HCT116 (cell line): Measurements from ENCODE around the gene CACNA1S. TPM values are rescaled to one million over a fixed set of nuclear protein-coding genes. Genes with fewer than 3 reads are reported as not detected.

ENCODE experiments used
- ATAC-seq: fragments of 200-7000 bp; cut with Tn5 transposase; 2 replicates; pipeline ENCODE4 v1.9.1; 2020; ENCODE audit warnings: mild to moderate bottlenecking, moderate library complexity
- BruUV-seq: library from RNA; stranded (reverse); fragments of 400-500 nt; replicated peaks from 2 replicates; lab custom pipeline; 2021; lab: Mats Ljungman, UMichigan
- CTCF ChIA-PET: fragments of 300-600 bp; sonication (Branson Sonifier 250); formaldehyde crosslinking; loops from one replicate; lab custom pipeline; 2021; ENCODE audit warnings: antibody characterized with exemption; lab: Charles Lee
- POLR2A ChIA-PET: fragments of 300-600, 350-600 bp; sonication (Branson Sonifier 250); formaldehyde crosslinking; loops from one replicate; lab custom pipeline; 2021; ENCODE audit warnings: antibody characterized with exemption; lab: Charles Lee
- RAD21 ChIA-PET, 2 experiments: fragments of 300-600 bp; sonication (Branson Sonifier 250); formaldehyde crosslinking; loops; one replicate each; lab custom pipeline; 2023; ENCODE audit warnings: low total read pairs in 2 of 2; ENCODE audit not compliant: uncharacterized antibody in 2 of 2, unreplicated experiment in 2 of 2, low non-redundant PET in 1 of 2; lab: Charles Lee
- DNase-seq: peaks from one replicate; pipeline ENCODE4 v3.0.0-alpha.2; 2010; ENCODE audit warnings: low read depth, low spot score
- H2AFZ ChIP-seq: fragments of 200-600 bp; shearing (Covaris generic), sonication (generic); 2 replicates; pipeline ENCODE4 v1.6.1; 2017; ENCODE audit warnings: low read depth, mixed run types, mixed read lengths, antibody characterized with exemption, low read length; ENCODE audit not compliant: poor library complexity, severe bottlenecking
- H3K27ac ChIP-seq: 2 replicates; pipeline ENCODE4 v1.5.1; 2012; ENCODE audit warnings: low read depth, low read length
- H3K27me3 ChIP-seq: fragments of 200-600 bp; sonication (generic); 2 replicates; pipeline ENCODE4 v1.6.1; 2016; ENCODE audit warnings: mixed run types, low read length, mixed read lengths; ENCODE audit not compliant: insufficient read depth
- H3K36me3 ChIP-seq, 2 experiments: fragments of 200-500 bp in 1 of 2; fragments of 200-600 bp in 1 of 2; sonication (Bioruptor generic) in 1 of 2; sonication (generic) in 1 of 2; 2 replicates each; pipeline versions ENCODE4 v1.5.1 to v1.6.1; 2014 to 2016; ENCODE audit warnings: low read length in 2 of 2, inconsistent platforms in 1 of 2, mixed read lengths in 1 of 2, mixed run types in 1 of 2; ENCODE audit not compliant: insufficient read depth in 2 of 2, control insufficient read depth in 1 of 2
- H3K4me1 ChIP-seq, 2 experiments: fragments of 200-600 bp in 1 of 2; sonication (generic) in 1 of 2; 2 replicates each; pipeline versions ENCODE4 v1.5.1 to v1.6.1; 2012 to 2017; ENCODE audit warnings: low read length in 2 of 2, inconsistent platforms in 1 of 2, mild to moderate bottlenecking in 1 of 2, mixed read lengths in 1 of 2, mixed run types in 1 of 2, moderate library complexity in 1 of 2; ENCODE audit not compliant: insufficient read depth in 2 of 2, control insufficient read depth in 1 of 2
- H3K4me2 ChIP-seq: fragments of 200-600 bp; sonication (generic); 2 replicates; pipeline ENCODE4 v1.6.1; 2017; ENCODE audit warnings: mixed run types, low read length, mixed read lengths
- H3K4me3 ChIP-seq, 2 experiments: fragments of 200-600 bp in 1 of 2; sonication (generic) in 1 of 2; replicated peaks in 1 of 2; 2 replicates each; pipeline ENCODE4 v1.5.1; 2011 to 2016; ENCODE audit warnings: low read length in 2 of 2, control low read depth in 1 of 2, low read depth in 1 of 2, mild to moderate bottlenecking in 1 of 2, mixed read lengths in 1 of 2, mixed run types in 1 of 2
- H3K79me2 ChIP-seq: fragments of 200-600 bp; sonication (generic); 2 replicates; pipeline ENCODE4 v1.6.1; 2017; ENCODE audit warnings: mild to moderate bottlenecking, mixed run types, low read length, moderate library complexity, mixed read lengths; ENCODE audit not compliant: insufficient read depth
- H3K9ac ChIP-seq: fragments of 200-600 bp; sonication (generic); 2 replicates; pipeline ENCODE4 v1.6.1; 2016; ENCODE audit warnings: low read length, mixed read lengths
- H3K9me2 ChIP-seq: fragments of 200-600 bp; sonication (generic), shearing (Covaris generic); 2 replicates; pipeline ENCODE4 v1.6.1; 2017; ENCODE audit warnings: mixed run types, mild to moderate bottlenecking, moderate library complexity; ENCODE audit not compliant: insufficient read depth
- H3K9me3 ChIP-seq, 2 experiments: fragments of 200-500 bp in 1 of 2; fragments of 200-600 bp in 1 of 2; sonication (Bioruptor generic) in 1 of 2; sonication (generic) in 1 of 2; 2 replicates each; pipeline ENCODE4 v1.6.1; 2014 to 2017; ENCODE audit warnings: low read length in 2 of 2, mixed read lengths in 2 of 2, inconsistent platforms in 1 of 2, low read depth in 1 of 2, mild to moderate bottlenecking in 1 of 2, mixed run types in 1 of 2, moderate library complexity in 1 of 2; ENCODE audit not compliant: control insufficient read depth in 1 of 2, insufficient read depth in 1 of 2
- H4K20me1 ChIP-seq: fragments of 200-600 bp; sonication (generic), shearing (Covaris generic); 2 replicates; pipeline ENCODE4 v1.6.1; 2017; ENCODE audit warnings: mixed run types, mild to moderate bottlenecking, moderate library complexity; ENCODE audit not compliant: insufficient read depth
- ATF3 ChIP-seq: IDR thresholded peaks from 2 replicates; pipeline ENCODE4 v1.6.1; 2012
- EGR1 ChIP-seq: IDR thresholded peaks from 2 replicates; pipeline ENCODE4 v1.6.1; 2012; ENCODE audit warnings: low read depth
- EZH2phosphoT487 ChIP-seq: fragments of 200-600 bp; IDR thresholded peaks from 2 replicates; pipeline ENCODE4 v1.6.1; 2018; ENCODE audit warnings: antibody characterized with exemption, borderline replicate concordance
- JUND ChIP-seq: IDR thresholded peaks from 2 replicates; pipeline ENCODE4 v1.6.1; 2012
- MAX ChIP-seq: IDR thresholded peaks from 2 replicates; pipeline ENCODE4 v1.6.1; 2012
- POLR2A ChIP-seq: IDR thresholded peaks from 2 replicates; pipeline ENCODE4 v1.7.0; 2011; ENCODE audit warnings: borderline replicate concordance; ENCODE audit not compliant: insufficient read depth, insufficient read length; ENCODE audit errors: extremely low read depth
- SP1 ChIP-seq: IDR thresholded peaks from 2 replicates; pipeline ENCODE4 v1.6.1; 2012; ENCODE audit warnings: low read depth
- SRF ChIP-seq: IDR thresholded peaks from 2 replicates; pipeline ENCODE4 v1.6.1; 2012; ENCODE audit warnings: low read depth
- ZBTB33 ChIP-seq: IDR thresholded peaks from 2 replicates; pipeline ENCODE4 v1.6.1; 2011; ENCODE audit warnings: mild to moderate bottlenecking, low read length, moderate library complexity; ENCODE audit not compliant: insufficient replicate concordance; ENCODE audit errors: extremely low read depth
- ZFX ChIP-seq: fragments of 450-650 bp; IDR thresholded peaks from 2 replicates; pipeline ENCODE4 v1.6.1; 2017
- intact Hi-C: fragments of 100-400 bp; cut with micrococcal nuclease; formaldehyde crosslinking; loops from 2 replicates; pipeline ENCODE4 v1.10.0; 2022
- total RNA-seq: library from RNA; stranded (reverse); gene quantifications from one replicate; pipeline ENCODE4 v1.2.1, GENCODE V29; 2021; ENCODE audit not compliant: unreplicated experiment
- TF ChIP-seq, protein P1 (sequence below), 3 experiments: fragments of 200-600 bp in 1 of 3; sonication (generic) in 1 of 3; IDR thresholded peaks in 2 of 3; conservative IDR thresholded peaks in 1 of 3; 2 replicates each; pipeline ENCODE4 v1.5.1; 2012 to 2017; ENCODE audit warnings: low read depth in 2 of 3, low read length in 2 of 3, antibody characterized with exemption in 1 of 3, borderline replicate concordance in 1 of 3, control low read depth in 1 of 3, mild to moderate bottlenecking in 1 of 3, mixed read lengths in 1 of 3, mixed run types in 1 of 3, moderate library complexity in 1 of 3; ENCODE audit not compliant: insufficient read depth in 1 of 3

The CACNA1S gene
- total RNA-seq, 1 experiment from 2014 or later = not detected

GRCh38 chr1:201147396-201148015 is 35.3 kb upstream of the CACNA1S start:
- Histone ChIP-seq H3K9me3 (no peaks in the 10 kb centered on the region), H3K27ac (no peak overlapping the region), H3K4me1 (no peaks in the 10 kb centered on the region), H4K20me1 (no peaks in the 10 kb centered on the region), H3K4me3 (no peak overlapping the region), H3K79me2 (peaks cover 5% of the 10 kb centered on the region; the same call in 1 of the 2 replicates), H3K9me2 (no peaks in the 10 kb centered on the region), H3K36me3 (peaks cover 46 to 50% of the 10 kb centered on the region in 2 experiments), H2AFZ (no peak overlapping the region), H3K4me2 (no peak overlapping the region), H3K9ac (no peak overlapping the region), H3K27me3 (no peaks in the 10 kb centered on the region)
- ChIA-PET CTCF (no interaction called here), RAD21 (no interaction called here), POLR2A (no interaction called here)
- ATAC-seq (no peak), DNase-seq (no peak)
- BruUV-seq = no TSS peak
- TF ChIP-seq POLR2A = no peak
- TF ChIP-seq, protein P1, sequence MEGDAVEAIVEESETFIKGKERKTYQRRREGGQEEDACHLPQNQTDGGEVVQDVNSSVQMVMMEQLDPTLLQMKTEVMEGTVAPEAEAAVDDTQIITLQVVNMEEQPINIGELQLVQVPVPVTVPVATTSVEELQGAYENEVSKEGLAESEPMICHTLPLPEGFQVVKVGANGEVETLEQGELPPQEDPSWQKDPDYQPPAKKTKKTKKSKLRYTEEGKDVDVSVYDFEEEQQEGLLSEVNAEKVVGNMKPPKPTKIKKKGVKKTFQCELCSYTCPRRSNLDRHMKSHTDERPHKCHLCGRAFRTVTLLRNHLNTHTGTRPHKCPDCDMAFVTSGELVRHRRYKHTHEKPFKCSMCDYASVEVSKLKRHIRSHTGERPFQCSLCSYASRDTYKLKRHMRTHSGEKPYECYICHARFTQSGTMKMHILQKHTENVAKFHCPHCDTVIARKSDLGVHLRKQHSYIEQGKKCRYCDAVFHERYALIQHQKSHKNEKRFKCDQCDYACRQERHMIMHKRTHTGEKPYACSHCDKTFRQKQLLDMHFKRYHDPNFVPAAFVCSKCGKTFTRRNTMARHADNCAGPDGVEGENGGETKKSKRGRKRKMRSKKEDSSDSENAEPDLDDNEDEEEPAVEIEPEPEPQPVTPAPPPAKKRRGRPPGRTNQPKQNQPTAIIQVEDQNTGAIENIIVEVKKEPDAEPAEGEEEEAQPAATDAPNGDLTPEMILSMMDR (IDR thresholded peaks at IDR 0.05 in 2 of 3, conservative IDR thresholded peaks at IDR 0.05 in 1 of 3; ENCODE audit: borderline replicate concordance in 1 of 3, insufficient read depth in 1 of 3, low read depth in 2 of 3, low read length in 2 of 3) = no peak
- TF ChIP-seq ATF3 = no peak
- no peak for TF ChIP-seq SRF
- no peak for TF ChIP-seq ZBTB33
- TF ChIP-seq JUND = no peak
- no peak for TF ChIP-seq MAX
- TF ChIP-seq SP1 = no peak
- TF ChIP-seq EGR1 = no peak
- TF ChIP-seq EZH2phosphoT487 = no peak
- TF ChIP-seq ZFX = no peak
- intact Hi-C loops = loop anchor here (2.0 kb wide), 1 partner anchor 75 kb away; no protein-coding TSS in a partner anchor
